Endodermal cell (in vitro differentiated cells): ENCODE measurements around the gene COL26A1. TPM values are rescaled to one million over a fixed set of nuclear protein-coding genes. Genes with fewer than 3 reads are reported as not detected.

Experiments used
- DNase-seq: peaks from one replicate; pipeline ENCODE4 v3.0.0-alpha.2; 2017
- H3K27ac ChIP-seq: 2 replicates; pipeline ENCODE4 v1.5.1; 2013; ENCODE audit warnings: mild to moderate bottlenecking, low read depth, low read length, moderate library complexity
- H3K27me3 ChIP-seq: 2 replicates; pipeline ENCODE4 v1.6.1; 2013; ENCODE audit warnings: mild to moderate bottlenecking, low read length, moderate library complexity; ENCODE audit not compliant: insufficient read depth, control insufficient read depth, poor library complexity, severe bottlenecking
- H3K36me3 ChIP-seq: 2 replicates; pipeline ENCODE4 v1.7.0; 2013; ENCODE audit warnings: mild to moderate bottlenecking, low read length, moderate library complexity; ENCODE audit not compliant: control insufficient read depth, insufficient read depth
- H3K4me1 ChIP-seq: one replicate; pipeline ENCODE4 v1.7.0; 2013; ENCODE audit warnings: low read length; ENCODE audit not compliant: control insufficient read depth, insufficient read depth
- H3K4me3 ChIP-seq: 2 replicates; pipeline ENCODE4 v1.5.1; 2013; ENCODE audit warnings: mild to moderate bottlenecking, low read length, moderate library complexity
- H3K9ac ChIP-seq: 2 replicates; pipeline ENCODE4 v1.6.1; 2013; ENCODE audit warnings: mild to moderate bottlenecking, low read length, moderate library complexity; ENCODE audit not compliant: poor library complexity, severe bottlenecking; ENCODE audit errors: extremely low read depth
- H3K9me3 ChIP-seq: 2 replicates; pipeline ENCODE4 v1.6.1; 2013; ENCODE audit warnings: mild to moderate bottlenecking, low read length, moderate library complexity; ENCODE audit not compliant: control insufficient read depth
- H3K27ac Mint-ChIP-seq: 2 replicates; pipeline ENCODE4 v1.8.0; 2020; ENCODE audit warnings: mixed read lengths
- H3K27me3 Mint-ChIP-seq: 2 replicates; pipeline ENCODE4 v1.8.0; 2021; ENCODE audit warnings: mild to moderate bottlenecking, mixed read lengths; ENCODE audit not compliant: insufficient read depth
- H3K36me3 Mint-ChIP-seq: 2 replicates; pipeline ENCODE4 v1.8.0; 2020; ENCODE audit warnings: low read depth, mixed read lengths
- H3K4me1 Mint-ChIP-seq: 2 replicates; pipeline ENCODE4 v1.8.0; 2020; ENCODE audit warnings: mixed read lengths
- H3K4me3 Mint-ChIP-seq: 2 replicates; pipeline ENCODE4 v1.8.0; 2020; ENCODE audit warnings: mild to moderate bottlenecking, moderate library complexity, mixed read lengths
- H3K9me3 Mint-ChIP-seq: 2 replicates; pipeline ENCODE4 v1.8.0; 2020; ENCODE audit warnings: mild to moderate bottlenecking, mixed read lengths
- WGBS, 2 experiments: methylation state at CpG; one replicate each; pipeline versions ENCODE4 v1.1.5 to v1.1.7; 2013; ENCODE audit warnings: missing lambda C conversion rate in 2 of 2, mixed read lengths in 1 of 2; ENCODE audit not compliant: insufficient coverage in 1 of 2, insufficient read length in 1 of 2; 5-methylcytosine and 5-hydroxymethylcytosine counted together
- total RNA-seq, 2 donors: library from RNA; stranded (reverse); fragmentation: NEBNext Ultra II Directional in 1 of 2; extraction: Animal tissue kit (Norgen Biotek cat#: 25700) in 1 of 2; gene quantifications; 2 replicates in 1 of 2; 3 replicates in 1 of 2; pipeline ENCODE4 v1.2.1, GENCODE V29; 2021
- TF ChIP-seq, protein P1 (sequence below): fragments of 200-600 bp; sonication (generic); conservative IDR thresholded peaks from 2 replicates; pipeline ENCODE4 v1.5.0; 2021; ENCODE audit warnings: antibody characterized with exemption, mild to moderate bottlenecking

COL26A1 gene
- total RNA-seq, 2 donors from 2014 or later = 41.2 to 47.0 TPM

- peaks cover 8% of the 10 kb centered on the region for H3K27me3 Mint-ChIP-seq
- H3K27ac Mint-ChIP-seq = no peak overlapping the region
- H3K27me3 ChIP-seq = no peaks in the 10 kb centered on the region
- no peaks in the 10 kb centered on the region for H3K9me3 ChIP-seq
- WGBS, 2 experiments = 84 to 100% methylated on average over 3 of the region's 3 CpGs
- no peak overlapping the region for H3K9ac ChIP-seq
- H3K36me3 ChIP-seq = no peaks in the 10 kb centered on the region
- DNase-seq = no peak
- H3K4me3 Mint-ChIP-seq = no peak overlapping the region
- no peak overlapping the region for H3K27ac ChIP-seq
- H3K9me3 Mint-ChIP-seq = no peaks in the 10 kb centered on the region
- no peaks in the 10 kb centered on the region for H3K4me1 Mint-ChIP-seq
- TF ChIP-seq, protein P1, sequence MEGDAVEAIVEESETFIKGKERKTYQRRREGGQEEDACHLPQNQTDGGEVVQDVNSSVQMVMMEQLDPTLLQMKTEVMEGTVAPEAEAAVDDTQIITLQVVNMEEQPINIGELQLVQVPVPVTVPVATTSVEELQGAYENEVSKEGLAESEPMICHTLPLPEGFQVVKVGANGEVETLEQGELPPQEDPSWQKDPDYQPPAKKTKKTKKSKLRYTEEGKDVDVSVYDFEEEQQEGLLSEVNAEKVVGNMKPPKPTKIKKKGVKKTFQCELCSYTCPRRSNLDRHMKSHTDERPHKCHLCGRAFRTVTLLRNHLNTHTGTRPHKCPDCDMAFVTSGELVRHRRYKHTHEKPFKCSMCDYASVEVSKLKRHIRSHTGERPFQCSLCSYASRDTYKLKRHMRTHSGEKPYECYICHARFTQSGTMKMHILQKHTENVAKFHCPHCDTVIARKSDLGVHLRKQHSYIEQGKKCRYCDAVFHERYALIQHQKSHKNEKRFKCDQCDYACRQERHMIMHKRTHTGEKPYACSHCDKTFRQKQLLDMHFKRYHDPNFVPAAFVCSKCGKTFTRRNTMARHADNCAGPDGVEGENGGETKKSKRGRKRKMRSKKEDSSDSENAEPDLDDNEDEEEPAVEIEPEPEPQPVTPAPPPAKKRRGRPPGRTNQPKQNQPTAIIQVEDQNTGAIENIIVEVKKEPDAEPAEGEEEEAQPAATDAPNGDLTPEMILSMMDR = no peak
- H3K36me3 Mint-ChIP-seq = no peaks in the 10 kb centered on the region
- no peaks in the 10 kb centered on the region for H3K4me1 ChIP-seq
- H3K4me3 ChIP-seq = no peak overlapping the region
Measured at GRCh38 chr7:101594790-101595189, 232.1 kb downstream of the COL26A1 start.

DNA sequence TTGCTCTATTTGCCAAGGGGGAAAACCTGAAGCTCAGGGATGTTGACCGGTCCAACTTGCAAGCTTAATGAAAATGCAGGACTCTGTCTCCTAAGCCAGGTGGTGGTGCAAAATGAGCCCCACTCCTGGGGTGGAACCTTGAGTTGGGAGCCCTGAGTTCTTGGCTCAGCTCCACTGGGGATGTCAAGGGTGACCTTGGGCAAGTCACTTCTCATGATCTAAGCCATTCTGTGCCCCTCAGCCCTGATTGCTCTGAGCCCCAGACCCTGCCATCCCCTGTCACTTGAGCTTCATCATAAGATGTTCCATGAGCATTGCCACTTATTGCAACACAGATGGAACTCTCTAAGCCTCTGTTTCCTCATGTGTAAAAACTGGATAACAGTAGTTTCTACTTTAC, 232.6 kb downstream of the COL26A1 start:
- no peaks in the 10 kb centered on the region for H3K4me1 Mint-ChIP-seq
- no peaks in the 10 kb centered on the region for H3K9me3 Mint-ChIP-seq
- no peaks in the 10 kb centered on the region for H3K36me3 ChIP-seq
- no peak overlapping the region for H3K27ac Mint-ChIP-seq
- no peaks in the 10 kb centered on the region for H3K27me3 ChIP-seq
- no peak for DNase-seq
- WGBS, 2 experiments = 95 to 100% methylated on average over 1 of the region's 1 CpG
- H3K9ac ChIP-seq = no peak overlapping the region
- no peak overlapping the region for H3K4me3 ChIP-seq
- H3K36me3 Mint-ChIP-seq = no peaks in the 10 kb centered on the region
- H3K4me3 Mint-ChIP-seq = no peak overlapping the region
- no peaks in the 10 kb centered on the region for H3K4me1 ChIP-seq
- TF ChIP-seq, protein P1 = no peak
- H3K27ac ChIP-seq = no peak overlapping the region
- peaks cover 8% of the 10 kb centered on the region for H3K27me3 Mint-ChIP-seq
- no peaks in the 10 kb centered on the region for H3K9me3 ChIP-seq

DNA sequence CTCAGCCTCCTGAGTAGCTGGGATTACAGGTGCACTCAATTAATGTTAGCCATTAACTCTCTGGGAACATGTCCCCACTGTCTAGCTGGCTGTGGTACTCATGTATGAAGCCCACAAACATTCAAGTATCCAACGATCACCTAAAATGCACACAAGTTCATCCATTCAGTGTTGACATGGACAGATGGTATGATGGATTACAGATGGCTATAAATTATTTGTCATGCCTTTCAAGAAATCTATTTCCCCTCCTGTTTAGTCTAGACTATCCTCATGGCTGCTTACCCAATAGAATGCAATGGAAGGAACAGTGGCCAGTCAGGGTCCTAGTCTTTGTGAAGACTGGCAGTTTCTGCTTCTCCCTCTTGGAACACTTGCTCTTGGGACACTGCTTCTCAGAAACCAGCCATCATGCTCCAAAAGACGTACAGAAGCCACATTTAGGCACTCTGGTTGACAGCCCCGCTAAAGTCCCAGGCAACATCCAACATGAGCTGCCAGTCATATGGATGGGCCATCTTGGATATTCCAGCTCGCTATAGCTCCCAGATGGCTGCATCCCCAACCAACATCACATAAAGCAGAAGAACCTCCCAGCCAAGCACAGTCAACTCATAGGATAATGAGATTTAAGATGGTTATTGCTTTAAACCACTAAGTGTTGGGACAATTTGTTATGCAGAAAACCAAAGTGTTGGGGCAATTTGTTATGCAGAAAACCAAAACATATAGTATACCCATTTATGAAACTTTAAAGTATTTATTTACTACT, 233.3 kb downstream of the COL26A1 start:
- no peaks in the 10 kb centered on the region for H3K9me3 ChIP-seq
- TF ChIP-seq, protein P1 = no peak
- Mint-ChIP-seq H3K27me3 (peaks cover 8% of the 10 kb centered on the region), H3K36me3 (no peaks in the 10 kb centered on the region), H3K4me1 (no peaks in the 10 kb centered on the region), H3K4me3 (no peak overlapping the region), H3K9me3 (no peaks in the 10 kb centered on the region), H3K27ac (no peak overlapping the region)
- H3K4me3 ChIP-seq = no peak overlapping the region
- no peak overlapping the region for H3K9ac ChIP-seq
- no peak for DNase-seq
- H3K4me1 ChIP-seq = no peaks in the 10 kb centered on the region
- H3K27me3 ChIP-seq = no peaks in the 10 kb centered on the region
- no peak overlapping the region for H3K27ac ChIP-seq
- WGBS, 2 experiments = 94 to 100% methylated on average over 2 to 4 of the region's 4 CpGs
- H3K36me3 ChIP-seq = no peaks in the 10 kb centered on the region
